AML-193 (cell line): Measurements from ENCODE around the gene DEXI.
A peak's percentile ranks its signal among the peaks of the same experiment; 100 is the strongest.

Source experiments
- DNase-seq, 2 experiments: peaks; one replicate each; lab custom pipeline; 2025; lab: John Stamatoyannopoulos, UW

Gene DEXI

GRCh38 chr16:10942352-10943063 is at the start of gene DEXI:
Gene DEXI (minus strand): TSS chr16:10942468. CDS start chr16:10942005, 463 bp downstream.
- DNase-seq, result peak; percentile 81 to 85

- no peak for DNase-seq
Observed at GRCh38 chr16:10990378-10990777, 48.1 kb upstream of the DEXI start.

DNA sequence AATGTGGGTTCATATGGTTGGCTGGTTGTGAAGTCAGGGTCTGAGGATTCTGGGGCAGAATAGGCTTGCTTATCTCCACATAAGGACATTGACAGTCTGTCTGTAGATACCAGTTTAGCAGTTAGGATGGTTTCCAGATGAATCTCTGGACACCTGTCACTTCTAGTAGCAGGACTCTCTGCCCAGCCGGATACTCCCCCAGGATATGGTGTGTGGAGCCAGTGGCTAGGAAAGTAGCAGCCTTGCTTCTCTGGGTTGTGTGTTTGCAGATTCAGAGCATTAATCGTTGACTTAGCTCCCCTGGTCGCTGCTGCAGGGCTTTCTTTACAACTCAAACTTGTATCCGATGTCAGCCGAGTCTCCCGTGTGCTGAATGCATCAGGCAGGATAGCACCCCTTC is 47.3 kb upstream of the DEXI start:
- no peak for DNase-seq

DNA sequence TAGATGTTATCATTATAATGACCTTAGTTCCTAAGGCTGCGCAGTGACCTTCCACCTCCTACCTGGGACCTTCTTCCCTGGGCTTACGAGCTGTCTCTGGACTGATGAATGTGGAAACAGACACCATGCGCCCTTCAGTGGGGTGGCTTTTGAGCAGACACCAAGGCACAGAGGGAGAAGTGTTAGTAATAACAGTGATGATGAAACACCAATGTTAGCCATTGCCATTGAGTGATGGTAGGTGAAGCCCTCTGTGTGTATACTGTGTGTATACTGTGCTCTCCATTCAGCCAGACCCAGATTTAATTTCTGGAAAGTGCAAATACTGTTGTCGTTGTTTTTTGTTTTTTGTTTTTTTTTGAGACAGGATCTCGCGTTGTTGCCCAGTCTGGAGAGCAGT is 46.6 kb upstream of the DEXI start:
- no peak for DNase-seq

GRCh38 chr16:10988164-10988803 is 46.0 kb upstream of the DEXI start:
- no peak for DNase-seq

DNA sequence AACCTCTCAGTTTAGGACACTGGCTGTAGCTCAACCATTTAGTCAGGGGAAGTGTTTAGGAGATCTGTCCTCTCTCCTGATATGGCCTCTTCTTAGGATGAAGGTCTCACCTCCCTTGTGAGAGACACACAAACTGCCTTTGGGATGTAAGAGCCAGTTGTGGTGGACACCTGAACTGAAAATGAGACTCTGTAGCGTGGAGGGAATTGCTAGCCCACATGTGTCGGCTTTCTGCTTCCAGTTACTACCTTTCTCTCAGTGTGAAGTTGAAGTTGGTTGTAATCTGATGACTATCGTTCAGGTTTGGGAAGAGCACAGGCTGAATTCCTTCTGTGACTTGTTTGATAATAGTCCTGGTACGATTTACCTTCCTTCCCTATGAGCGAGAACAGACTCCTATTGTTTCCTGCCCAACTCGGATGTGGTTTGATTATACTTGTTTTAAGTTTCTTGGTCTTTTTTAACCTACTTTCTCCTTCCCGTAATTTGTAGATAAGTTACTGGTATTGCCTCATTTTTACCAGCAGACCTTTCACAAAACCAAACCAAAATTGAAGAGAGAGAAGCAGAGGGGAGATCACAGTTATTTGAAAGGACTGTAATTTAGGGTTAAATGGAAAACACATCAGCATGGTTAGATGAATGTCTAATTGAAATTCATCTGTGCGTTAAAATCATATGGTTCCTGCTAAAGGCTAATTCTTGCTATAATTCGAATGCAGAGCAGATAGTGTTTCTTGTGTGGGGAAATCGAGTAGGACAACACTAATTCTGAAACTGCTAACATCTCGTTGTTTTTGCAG is 45.3 kb upstream of the DEXI start:
- DNase-seq, result no peak

GRCh38 chr16:10984509-10984908 is 42.2 kb upstream of the DEXI start:
- no peak for DNase-seq

GRCh38 chr16:10983159-10983558 is 40.9 kb upstream of the DEXI start:
- no peak for DNase-seq

DNA sequence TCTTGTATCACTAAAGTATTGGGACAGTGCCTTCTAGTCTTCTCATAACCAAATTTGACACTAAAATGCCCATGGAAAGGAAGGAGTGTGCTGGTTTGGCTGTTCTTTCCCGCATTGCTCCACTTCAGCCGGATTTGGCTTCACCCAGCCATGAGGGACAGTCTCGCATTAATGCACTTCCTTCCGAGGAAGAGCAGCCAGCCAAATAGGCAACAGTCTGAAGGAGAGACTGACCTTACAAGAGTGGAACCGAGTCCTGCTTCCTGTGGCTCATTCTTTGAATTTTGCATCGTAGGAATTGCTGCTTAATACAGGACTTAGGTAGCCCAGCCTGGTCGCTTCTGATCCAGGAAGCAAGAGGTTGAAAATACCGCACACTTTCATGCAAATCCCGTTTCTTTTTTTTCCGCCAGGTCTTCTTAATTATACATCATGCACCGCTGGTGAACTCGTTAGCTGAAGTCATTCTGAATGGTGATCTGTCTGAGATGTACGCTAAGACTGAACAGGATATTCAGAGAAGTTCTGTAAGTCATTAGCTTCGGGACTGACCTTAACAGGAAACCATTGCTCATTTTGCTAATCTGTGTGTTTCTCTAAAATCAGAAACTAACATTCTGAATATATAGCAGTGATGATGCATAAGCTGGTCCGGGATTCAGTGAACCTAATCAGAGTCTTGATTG is 40.3 kb upstream of the DEXI start:
- DNase-seq, result no peak

- peak; percentile 18 to 32 for DNase-seq
Observed at GRCh38 chr16:10981697-10982216, 39.5 kb upstream of the DEXI start.

DNA sequence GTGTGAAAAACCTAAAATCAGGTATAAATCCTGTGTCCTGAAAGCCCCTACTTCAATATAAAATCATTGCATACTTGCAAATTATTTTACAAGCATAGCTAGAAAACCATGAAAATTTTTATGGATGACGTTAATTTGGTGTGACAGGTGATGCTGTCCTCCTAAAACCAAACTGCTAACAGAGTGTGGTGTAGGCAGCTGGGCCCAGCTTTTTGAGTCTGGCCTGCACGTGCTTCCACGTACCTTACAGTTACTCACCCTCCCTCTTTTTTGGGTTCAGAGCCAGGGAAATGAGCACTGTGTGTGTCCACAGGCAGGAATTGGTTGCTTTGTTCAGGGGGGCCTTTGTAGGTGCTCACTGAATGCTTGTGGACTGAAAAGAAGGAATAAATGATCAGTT is 38.5 kb upstream of the DEXI start:
- no peak for DNase-seq

GRCh38 chr16:10979717-10980601 is 37.7 kb upstream of the DEXI start:
- peak; percentile 3 to 14 for DNase-seq

- DNase-seq, result no peak
Observed at GRCh38 chr16:10978871-10979446, 36.7 kb upstream of the DEXI start.

- no peak for DNase-seq
Observed at GRCh38 chr16:10978124-10978523, 35.9 kb upstream of the DEXI start.

- DNase-seq, result no peak
Observed at GRCh38 chr16:10976634-10977033, 34.4 kb upstream of the DEXI start.

- no peak for DNase-seq
Observed at GRCh38 chr16:10972819-10973464, 30.7 kb upstream of the DEXI start.

DNA sequence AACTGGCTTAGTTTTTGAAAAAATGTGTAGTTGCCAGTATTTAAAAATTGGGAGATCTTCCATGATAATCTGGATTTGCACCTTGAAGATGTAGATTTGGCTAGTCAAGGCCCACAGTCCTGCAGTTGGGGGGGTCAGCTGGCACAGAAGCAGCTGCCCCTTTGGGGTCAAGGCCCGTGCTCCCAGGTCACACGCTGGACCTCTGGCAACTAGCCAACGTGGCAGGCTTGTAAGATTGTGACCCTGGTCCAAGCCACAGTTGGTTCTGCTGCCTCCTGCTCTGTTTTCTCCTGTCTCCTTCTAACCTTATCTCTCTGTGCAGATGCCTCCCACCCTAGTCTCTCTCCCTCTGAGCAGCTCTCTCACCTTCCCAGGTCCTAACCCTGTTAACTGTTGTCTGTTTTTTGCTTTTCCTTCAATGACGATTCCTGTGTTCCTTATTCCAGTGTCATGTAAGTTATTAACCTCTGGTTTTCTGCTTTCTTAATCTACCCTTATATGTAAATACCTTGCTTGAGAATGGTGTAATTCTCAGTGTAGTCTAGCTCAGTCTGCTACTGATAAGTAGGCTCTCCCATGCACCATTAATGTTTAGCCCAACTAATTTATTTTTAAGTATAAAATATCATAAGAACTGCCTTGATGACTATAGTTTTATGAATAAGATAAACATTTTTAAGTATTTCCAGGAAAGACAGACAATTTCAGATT is 30.0 kb upstream of the DEXI start:
- no peak for DNase-seq

GRCh38 chr16:10971560-10971961 is 29.3 kb upstream of the DEXI start:
- DNase-seq, result peak; percentile 48 to 53

DNA sequence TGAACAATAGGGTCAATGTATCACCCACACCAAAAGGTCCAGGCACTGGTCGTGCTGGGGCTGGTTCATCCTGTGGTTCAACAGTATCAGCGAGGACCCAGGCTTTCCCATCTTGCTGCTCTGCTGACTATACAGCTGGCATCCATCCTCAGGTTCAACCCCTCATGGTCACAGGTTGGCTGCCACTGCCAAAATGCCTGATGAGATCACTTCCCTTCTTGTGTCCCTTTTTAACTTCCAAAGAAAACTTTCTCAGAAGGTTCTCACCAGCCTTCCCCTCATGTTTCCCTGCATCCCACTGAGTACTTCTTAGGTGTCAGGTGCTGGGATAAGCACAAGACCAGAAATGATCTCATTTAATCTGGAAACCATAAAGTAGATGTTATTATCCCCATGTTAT is 27.8 kb upstream of the DEXI start:
- DNase-seq, result no peak

DNA sequence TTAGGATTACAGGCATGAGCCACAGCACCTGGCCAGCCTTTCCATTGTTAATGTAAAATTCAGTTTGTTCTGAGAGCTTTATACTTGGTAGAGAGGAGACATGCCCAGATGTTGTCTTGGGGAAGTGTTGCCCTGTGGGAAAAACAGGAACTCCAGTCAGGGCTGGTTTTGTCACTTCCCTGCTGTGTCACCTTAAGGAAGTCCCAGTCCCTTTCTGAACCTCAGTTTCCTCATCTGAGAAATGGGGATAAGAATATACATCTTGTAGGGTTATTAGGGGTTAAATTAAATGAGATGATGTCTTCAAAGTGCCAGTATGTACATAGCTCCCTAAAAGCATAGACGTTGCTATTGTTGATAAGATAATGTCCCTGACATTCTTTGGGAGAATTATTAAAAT is 27.3 kb upstream of the DEXI start:
- DNase-seq, result no peak
